Activated T-cell treated with anti-CD3 and anti-CD28 coated beads for 48 hours (primary cell): ENCODE data around the gene PTH1R.

Source experiments
- DNase-seq: peaks from one replicate; pipeline ENCODE4 v3.0.0-alpha.2; 2020; ENCODE audit warnings: low read depth

The PTH1R gene

DNA sequence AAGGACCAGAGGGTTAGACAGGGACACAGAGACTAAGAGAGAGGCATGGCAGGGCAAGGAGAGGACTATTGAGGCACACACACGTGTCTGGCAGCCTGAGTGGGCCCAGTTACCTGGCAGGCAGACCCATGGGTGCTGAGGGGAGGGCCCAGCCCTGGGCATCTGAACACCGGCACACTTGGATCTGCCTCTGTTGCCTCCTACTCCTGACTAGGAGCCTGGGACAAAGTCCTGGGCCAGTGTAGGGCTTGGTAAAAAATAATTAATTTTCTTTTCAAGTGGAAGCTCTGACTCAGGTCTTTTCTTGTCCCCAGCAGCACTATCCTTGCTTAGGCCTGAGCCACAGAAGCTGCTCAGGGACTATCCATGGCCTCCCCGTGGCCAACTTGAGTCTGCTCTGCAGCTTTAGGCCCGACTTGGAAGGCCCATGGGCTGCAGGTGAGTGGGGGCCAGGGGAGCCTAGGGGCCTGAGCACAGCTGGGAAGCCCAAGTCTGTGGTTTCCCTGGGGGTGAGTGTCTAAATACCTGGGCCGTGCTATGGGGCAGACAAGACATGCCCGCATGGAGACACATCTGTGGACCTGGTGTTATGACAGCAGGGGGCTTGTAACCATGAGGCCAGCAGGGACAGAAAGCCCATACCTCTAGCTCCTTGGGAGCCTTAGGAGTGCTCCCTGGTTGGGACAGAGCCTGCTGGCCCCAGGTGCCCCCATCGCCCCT is at the start of gene PTH1R:
Gene PTH1R (plus strand): TSS at position 316 of the 720 bp plus-strand sequence. CDS start 5,839 bp downstream, outside the sequence.
- no peak for DNase-seq

DNA sequence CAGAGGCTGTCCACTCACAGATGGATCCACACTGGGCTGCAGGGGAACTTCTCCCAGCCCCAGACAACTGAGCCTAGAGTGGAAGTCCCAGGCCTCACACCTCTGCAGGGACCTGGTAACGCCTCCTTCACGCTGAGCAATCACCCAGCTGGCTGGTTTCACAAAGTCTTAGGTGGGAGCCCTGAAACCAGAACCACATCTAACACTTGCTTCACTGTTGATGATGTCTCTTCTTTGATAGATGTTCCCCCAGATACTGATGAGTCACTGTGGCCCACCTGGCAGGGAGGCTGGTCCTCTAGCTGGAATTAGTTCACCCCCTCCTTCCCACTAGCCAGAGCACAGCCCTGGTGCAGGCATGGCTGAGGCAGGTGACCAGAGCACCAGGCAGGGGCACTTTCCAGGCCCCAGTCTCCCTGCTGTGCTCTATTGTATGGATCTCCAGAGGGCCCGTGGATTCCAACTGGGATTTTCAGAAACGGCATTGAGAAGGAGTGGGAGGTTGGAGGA is 47.8 kb upstream of the PTH1R start:
- peak; percentile 39 for DNase-seq

DNA sequence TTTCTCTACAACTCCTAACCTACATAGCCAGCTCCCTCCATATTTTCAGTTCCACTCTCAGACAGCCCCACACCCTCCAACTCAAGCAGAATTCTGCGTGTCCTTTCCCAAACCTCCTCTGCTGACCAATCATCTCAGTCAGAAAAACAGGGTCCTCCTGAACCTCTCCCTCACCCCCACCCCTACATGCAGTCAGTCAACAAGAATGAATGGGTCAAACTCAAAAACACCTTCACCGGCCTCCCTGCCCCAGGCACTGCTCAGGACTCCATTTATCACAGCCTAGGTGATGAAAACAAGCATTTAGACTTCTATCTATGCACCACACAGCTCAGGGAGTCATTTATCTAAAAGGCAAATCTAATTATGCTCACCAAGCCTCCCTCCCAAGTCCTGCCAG is 46.7 kb upstream of the PTH1R start:
- no peak for DNase-seq

DNA sequence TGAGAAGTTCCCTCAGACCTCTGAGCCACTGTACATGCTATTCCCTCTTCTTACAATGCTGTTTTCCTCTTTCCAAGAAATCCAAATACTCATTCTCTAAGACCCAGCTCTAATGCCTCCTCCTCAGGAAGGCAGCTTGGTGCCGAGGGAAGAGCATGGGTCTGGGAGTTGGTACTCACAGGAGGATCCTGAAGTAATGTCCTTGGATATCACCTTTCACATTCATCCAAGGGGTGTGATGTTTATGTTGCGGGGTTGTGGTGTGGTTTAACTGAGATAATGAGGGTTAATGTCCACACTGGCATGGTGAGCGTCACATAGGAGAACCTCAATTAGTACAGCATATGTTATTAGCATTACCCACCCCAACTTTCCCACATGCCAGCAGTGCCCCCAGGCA is 46.2 kb upstream of the PTH1R start:
- DNase-seq: no peak

DNA sequence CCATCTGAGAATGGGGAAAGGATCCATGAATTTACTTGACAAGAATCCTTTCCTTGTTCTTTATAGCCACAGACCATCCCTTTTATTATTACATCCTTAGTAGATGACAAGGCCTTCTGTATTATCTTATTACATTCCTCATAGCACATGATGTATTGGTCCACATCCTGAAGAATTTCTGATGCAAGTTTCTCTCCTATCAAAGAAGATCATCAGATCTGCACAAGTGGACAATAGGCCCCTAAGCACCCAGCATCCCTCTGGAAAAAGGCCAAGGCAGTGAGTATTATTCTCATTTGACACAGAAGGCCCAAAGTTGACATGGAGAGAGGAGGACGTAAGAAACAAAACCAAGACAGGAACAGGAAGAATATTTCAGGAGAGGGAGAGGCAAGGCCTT is 45.7 kb upstream of the PTH1R start:
- no peak for DNase-seq

DNA sequence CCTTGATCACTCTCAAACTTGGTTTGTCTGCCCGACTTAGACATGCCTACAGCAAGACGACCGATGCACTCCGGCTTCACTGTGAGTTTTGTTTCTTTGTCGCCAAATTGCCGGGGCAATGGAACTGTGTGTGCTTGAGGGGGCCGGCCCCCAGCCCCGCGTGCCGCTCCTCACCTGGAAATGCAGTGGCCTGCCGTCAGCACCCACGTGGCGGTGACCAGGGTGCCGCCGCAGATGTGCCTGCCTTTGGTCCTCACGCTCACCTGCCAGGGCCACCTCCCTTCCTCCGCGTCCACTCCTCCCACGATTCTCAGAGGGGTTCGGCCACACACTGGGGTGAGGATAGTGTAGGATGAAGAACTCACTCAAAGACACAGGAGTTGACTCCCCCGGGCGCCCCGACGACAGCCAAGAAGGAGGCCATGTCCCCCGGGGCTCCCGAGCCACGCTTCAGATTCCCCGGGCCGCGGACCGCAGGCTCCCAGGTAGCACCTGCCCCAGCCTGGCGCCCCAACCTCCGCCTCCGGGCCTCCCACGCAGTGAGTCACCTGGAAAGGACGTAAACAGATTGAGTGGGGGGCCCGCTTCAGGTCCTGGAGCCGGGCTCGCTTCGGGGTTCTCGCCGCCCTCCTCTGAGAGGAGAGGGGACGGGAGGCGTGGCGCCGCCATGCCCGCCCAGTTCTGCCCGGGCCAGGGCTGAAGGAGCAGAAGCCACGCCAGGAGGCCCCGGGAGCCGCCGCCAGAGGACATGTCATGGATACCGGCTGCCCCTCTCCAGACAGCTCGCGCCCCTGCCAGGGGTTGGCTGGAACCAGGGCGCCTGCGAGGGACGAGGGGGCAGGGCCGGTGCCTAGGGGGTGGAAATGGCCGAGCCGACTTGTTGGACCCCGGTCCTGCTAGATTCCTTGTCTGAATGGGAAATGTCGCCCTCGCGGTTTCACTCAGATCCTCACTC is 43.9 kb upstream of the PTH1R start:
- DNase-seq: no peak

DNA sequence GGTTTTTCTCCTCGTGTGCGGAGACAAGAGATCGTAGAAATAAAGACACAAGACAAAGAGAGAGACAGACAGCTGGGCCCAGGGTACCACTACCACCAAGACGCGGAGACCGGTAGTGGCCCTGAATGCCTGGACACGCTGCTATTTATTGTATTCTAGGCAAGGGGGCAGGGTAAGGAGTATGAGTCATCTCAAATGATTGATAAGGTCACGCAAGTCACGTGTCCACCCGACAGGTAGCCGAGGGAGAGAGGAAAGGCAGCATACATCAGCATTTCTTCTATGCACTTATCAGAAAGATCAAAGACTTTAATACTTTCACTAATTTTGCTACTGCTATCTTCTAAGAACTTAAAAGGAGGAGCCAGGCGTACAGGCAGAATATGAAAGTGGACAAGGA is 42.5 kb upstream of the PTH1R start:
- no peak for DNase-seq

DNA sequence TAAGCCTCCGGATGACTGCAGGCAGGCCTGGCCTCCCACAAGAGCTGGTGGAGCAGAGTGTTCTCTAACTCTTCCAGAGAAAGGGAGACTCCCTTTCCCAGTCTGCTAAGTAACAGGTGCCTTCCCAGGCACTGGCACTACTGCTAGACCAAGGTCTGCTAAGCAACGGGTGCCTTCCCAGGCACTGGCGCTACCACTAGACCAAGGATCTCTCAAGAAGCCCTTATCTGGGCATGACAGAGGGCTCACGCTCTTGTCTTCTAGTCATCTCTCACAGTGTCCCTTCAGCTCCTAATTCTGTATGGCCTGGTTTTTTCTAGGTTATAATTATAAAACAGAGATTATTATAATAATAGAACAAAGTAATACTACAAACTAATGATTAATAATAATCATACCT is 42.0 kb upstream of the PTH1R start:
- DNase-seq: no peak

DNA sequence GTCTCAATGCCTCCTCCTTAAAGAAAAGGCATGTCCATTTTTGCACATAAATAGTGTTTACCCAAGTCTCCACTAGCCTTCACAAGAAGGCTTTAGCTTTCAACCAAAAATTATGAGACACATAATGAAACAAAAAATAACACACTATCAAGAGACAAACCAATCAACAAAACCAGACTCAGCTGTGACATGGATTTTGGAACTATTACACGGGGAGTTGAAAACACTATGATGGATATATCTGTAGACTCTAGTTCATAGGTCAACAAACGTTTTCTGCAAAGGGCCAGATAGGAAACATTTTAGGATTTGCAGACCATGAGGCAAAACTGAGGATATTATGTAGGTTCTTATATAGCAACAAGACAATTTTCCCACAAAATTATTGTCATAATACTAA is 39.2 kb upstream of the PTH1R start:
- no peak for DNase-seq

DNA sequence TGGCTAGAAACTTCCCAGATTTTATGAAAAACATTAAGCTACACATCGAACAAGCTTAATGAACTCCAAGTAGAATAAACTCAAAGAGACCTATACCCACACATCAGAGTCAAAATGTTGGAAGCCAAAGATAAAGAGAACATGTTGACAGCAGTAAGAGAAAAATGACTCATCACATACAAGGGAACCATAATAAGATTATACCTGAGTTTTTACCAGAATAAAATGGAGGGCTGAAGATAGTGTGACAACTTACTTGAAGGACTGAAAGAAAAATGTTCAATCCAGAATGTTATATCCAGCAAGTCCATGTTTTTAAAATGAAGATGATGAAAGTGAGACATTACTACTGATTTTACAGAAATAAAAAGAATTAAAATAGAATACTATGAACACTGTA is 37.0 kb upstream of the PTH1R start:
- no peak for DNase-seq

DNA sequence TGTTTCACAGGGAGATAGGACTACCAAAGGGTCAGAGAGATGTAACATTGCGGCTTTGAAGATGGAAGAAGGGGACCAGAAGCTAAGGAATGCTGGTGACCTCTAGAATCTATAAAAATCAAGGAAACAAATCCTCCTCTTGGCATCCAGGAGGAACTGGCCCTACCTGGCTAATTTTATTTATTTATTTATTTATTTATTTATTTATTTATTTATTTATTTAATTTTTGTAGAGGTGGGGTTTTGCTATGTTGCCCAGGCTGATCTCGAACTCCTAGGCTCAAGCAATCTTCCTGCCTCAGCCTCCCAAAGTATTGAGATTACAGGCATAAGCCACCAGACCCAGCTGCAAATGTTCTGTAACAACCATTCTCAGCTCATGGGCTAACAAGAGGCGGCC is 34.0 kb upstream of the PTH1R start:
- DNase-seq: no peak

DNA sequence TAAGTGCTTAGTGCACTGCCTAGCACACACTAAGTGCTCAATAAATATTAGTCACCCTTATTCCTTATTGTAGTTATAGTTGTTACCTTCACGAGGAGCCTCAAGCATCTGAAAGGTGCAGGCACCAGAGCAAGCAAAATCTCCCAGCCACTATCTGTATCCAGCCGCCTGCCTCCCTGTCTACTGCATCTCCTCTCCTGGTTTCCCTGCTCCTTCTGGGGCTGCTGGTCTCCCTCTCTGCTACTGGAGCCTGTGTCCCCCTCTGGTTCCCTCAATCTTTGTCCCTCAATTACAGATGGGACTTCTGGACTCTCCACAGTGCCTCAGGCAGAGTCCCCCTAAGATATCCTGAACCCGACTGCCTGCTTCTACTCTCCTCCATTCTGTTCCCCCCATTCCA is 33.1 kb upstream of the PTH1R start:
- DNase-seq: no peak

DNA sequence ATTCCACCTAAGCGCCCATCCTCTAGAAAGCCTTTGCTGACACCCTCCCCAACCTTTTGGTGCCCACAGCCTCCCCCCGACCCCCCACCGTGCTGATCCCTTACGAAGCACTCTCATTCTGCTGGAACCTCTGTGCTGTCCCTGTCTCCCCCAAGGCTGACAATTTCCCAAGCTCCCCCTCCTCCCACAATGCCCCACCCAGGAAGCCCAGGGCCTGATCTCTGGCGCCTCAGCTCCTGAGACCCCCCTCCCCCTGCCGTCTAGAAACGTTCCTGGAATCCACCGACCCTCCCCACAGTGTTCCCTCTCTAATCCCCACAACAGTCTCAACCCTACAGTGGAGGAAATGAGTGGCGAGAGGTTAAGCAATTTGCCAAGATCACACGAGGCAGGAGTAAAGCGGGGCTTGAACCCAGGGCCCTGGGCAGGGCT is 32.6 kb upstream of the PTH1R start:
- DNase-seq: no peak

DNA sequence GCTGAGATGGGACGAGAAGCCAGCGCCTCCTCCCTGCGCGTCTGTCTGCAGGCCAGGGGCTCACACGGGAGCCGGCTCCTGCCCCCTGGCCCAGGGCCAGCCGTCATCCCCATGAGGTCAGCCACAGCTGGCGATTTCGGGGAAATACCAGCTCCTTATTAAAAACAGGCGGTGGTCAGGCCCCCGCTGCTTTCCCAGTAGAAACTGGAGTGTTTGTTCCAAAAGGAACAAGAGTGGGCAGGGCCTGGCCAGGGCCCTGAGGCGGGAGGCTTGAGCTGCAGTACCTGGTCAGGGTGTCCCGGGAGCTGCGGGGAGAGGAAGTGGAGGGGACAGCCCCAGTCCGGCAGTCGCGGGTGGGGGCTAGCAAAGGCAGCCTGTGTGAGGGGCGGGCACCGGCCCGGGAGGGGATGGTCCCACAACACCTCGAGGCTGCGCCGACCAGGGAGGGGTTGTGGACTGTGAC is 32.1 kb upstream of the PTH1R start:
- no peak for DNase-seq

DNA sequence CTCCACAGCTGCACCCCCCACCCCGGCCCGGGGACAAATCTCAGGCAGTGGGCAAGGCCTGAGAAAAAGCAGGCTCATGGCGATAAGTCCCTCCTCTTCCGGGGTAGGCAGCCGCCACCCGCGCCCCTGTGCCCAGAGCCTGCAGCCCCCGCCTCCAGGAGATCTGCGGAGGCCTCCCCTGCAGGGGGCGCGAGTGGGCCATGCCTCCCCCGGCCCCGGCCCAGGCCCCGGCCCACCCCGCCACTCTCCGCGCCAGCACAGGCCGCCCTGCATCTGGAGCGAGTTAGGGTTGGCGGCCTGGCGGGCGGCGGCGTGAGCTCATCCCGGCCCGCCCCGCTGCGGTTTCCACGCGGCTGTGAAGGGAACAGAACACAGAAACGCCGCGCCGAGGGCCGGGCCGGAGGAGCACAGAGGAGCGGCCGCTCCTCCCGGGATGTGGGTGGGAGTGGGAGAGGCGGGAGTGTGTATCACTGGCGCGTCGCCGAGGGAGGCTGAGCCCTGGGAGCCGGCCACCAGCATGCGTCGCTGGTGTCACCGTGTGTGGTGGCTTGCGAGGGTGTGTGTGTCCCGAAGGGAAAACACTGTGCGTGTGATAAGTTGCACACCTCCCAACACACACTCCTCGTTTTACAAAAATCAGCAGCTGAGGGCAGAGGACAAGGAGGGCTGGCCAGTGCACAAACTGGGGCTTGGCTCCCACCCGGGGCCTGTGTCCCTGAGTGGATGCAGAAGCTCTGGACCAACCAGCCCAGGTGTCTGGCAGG is 31.5 kb upstream of the PTH1R start:
- peak; percentile 68 for DNase-seq

DNA sequence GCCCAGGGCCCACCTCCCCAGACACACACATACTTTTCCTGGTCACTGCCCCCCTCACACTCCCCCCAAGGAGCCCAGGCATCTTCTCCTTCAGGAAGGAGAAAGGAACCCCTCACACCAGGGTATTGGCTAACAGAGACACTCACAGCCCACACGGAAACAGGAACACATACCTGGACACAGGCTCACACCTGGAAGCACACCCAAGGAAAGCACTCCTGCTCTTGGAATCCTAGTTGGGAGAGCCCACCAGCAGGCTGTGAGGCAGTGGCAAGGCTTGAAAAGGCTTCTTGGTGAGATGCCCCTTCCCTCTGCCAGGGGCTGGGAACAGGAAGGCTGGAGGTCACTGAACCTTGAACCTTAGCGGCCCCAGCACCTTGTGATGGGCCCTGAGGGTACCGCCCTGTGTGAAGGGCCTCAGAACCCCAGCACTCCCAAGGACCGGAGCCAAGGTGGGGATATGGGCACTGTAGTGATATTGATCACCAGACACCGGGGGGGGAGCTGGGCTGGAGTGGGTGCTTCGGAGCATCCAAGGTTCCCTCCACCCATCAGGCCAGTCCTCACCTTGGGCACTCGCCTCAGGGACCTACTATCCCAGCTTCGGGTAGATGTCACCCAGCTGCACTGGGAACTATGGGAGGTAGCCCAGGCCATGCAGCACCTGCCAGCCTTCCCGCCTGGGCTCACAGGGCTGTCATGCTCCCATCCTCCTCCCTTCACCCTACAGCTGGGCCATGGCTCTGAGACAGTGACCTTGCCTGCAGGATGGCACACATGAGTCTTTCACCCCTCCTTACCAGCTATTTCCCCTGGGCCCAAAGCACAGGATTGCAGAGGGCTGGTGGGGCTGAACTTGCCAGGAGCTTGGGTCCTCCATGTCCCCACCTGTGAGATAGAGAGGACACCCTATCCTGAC is 30.6 kb upstream of the PTH1R start:
- DNase-seq: no peak

DNA sequence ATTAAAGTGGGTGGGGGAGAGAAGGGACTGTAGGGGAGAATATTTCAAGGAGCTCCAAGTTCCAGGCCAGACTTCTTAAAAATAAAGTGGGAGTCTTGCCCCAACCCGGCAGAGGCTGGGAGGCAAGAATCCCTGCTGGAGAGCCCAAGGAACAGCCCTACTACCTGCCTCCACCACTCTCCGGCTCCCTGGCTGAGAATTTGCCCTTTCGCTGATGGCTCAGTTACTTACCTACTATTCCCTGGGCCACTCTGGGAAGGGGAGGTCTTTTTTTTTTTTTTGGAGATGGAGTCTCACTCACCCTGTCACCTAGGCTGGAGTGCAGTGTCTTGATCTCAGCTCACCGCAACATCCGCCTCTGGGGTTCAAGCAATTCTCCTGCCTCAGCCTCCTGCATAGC is 29.8 kb upstream of the PTH1R start:
- no peak for DNase-seq

DNA sequence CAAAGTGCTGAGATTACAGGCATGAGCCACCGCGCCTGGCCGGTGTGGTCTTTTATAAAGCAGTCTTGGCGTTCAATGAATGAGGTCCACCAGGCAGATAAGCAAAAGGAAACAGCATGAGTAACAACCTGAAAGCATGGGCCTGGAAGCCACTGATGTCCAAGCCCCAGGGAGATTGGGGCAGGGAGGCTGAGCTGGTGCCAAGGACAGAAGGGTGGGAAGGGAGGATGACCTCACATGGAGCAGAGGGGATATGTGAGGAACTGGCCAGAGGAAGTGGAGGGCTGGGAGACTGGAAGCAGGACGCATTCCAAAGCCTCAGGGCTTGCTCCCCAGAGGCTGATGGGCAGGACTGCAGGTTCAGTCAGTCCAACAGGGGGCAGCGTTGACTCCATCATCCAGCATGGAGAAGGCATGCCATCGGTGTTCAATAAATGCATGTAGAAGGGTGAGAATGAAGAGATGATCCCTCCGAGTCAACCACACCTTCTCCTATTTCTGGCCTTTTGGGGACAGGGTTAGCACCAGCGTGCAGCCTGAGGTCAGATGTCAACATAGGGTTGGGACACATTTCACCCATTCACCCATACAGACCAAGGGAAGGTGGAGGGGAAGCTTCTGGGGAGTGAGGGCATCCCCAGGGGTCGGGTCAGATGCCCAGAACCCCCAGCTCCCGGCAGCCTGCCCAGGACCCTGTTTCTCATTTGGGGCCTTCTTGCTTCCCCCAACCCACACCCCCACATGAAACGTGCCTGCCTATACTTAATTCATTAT is 29.1 kb upstream of the PTH1R start:
- DNase-seq: peak; percentile 32

DNA sequence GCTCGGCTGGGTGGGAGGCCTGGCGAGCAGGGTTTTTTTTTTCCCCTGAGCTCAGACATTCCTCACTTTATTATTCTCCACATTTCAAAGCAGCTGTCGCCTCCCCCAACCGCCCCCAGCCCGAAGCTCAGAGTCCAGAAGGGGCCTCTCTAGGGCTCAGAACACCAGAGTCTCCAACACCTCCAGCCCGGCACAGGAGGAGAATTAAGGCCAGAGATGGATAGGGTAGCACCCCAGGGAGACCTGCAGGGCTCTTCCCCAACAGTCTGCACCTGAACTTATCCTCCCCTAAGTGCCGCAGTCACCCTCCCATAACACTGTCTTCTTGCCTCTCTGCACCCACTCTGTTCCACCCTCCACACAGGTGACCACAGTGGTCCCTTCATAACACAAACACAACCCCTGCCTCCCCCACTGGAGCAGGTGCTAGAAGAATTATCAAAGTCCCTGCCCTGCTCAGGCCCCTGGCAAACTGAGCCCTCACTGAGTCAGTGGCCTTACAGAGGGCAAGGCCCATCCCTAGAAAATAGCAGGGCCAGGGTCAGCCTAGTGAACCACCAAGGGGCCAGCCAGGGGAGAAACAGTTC is 28.4 kb upstream of the PTH1R start:
- DNase-seq: no peak
